ENCODE measurements around the gene P2RY12.
A peak's percentile ranks its signal among the peaks of the same experiment; 100 is the strongest.

GRCh38 chr3:151356794-151357462 is 27.6 kb downstream of the P2RY12 start:
- TF ChIP-seq SPI1 (IDR thresholded peaks at IDR 0.05; ENCODE audit: low read depth, low read length) = peak; percentile 40; the same call in 1 of the 2 replicates
- TF ChIP-seq POLR2A (IDR thresholded peaks at IDR 0.05; ENCODE audit: low read depth, low read length) = no peak
- no peak for TF ChIP-seq POLR2AphosphoS5 (IDR thresholded peaks at IDR 0.05; ENCODE audit: low read depth, low read length)
- no peak for TF ChIP-seq TAF1 (IDR thresholded peaks at IDR 0.05; ENCODE audit: low read depth, low read length)
- TF ChIP-seq POU2F2 (IDR thresholded peaks at IDR 0.05; ENCODE audit: low read depth, low read length) = no peak
